HS-27A (cell line): Measurements from ENCODE around the gene CCDC50.
A peak's percentile ranks its signal among the peaks of the same experiment; 100 is the strongest.

Experiments used
- DNase-seq: peaks from one replicate; pipeline ENCODE4 v3.0.0-alpha.2; 2012; ENCODE audit warnings: low read depth, missing footprints

Gene CCDC50

GRCh38 chr3:191379446-191379845, 50.3 kb downstream of the CCDC50 start:
- DNase-seq: no peak

- no peak for DNase-seq
These were observed 50.8 kb downstream of the CCDC50 start for GRCh38 chr3:191380001-191380400.

GRCh38 chr3:191381303-191381702, 52.1 kb downstream of the CCDC50 start:
- no peak for DNase-seq

GRCh38 chr3:191382661-191383060, 53.5 kb downstream of the CCDC50 start:
- DNase-seq: no peak

GRCh38 chr3:191383124-191383523, 53.9 kb downstream of the CCDC50 start:
- no peak for DNase-seq

- DNase-seq: no peak
These were observed 55.9 kb downstream of the CCDC50 start for GRCh38 chr3:191385101-191385500.

- no peak for DNase-seq
These were observed 58.4 kb downstream of the CCDC50 start for GRCh38 chr3:191387441-191388077.

GRCh38 chr3:191388823-191389222, 59.6 kb downstream of the CCDC50 start:
- no peak for DNase-seq

GRCh38 chr3:191390580-191390979, 61.4 kb downstream of the CCDC50 start:
- no peak for DNase-seq

GRCh38 chr3:191391861-191392808, 62.9 kb downstream of the CCDC50 start:
- no peak for DNase-seq

GRCh38 chr3:191393146-191393545, 64.0 kb downstream of the CCDC50 start:
- DNase-seq: no peak

GRCh38 chr3:191397771-191398170, 68.6 kb downstream of the CCDC50 start:
- no peak for DNase-seq

GRCh38 chr3:191398607-191399006, 69.4 kb downstream of the CCDC50 start:
- DNase-seq: no peak

- no peak for DNase-seq
These were observed 70.7 kb downstream of the CCDC50 start for GRCh38 chr3:191399918-191400317.

- no peak for DNase-seq
These were observed 72.7 kb downstream of the CCDC50 start for GRCh38 chr3:191401775-191402357.

- no peak for DNase-seq
These were observed 80.7 kb downstream of the CCDC50 start for GRCh38 chr3:191409791-191410359.

- DNase-seq: peak; percentile 62
These were observed 83.6 kb downstream of the CCDC50 start for GRCh38 chr3:191412759-191413158.

- no peak for DNase-seq
These were observed 85.1 kb downstream of the CCDC50 start for GRCh38 chr3:191414286-191414685.

GRCh38 chr3:191414732-191415131, 85.5 kb downstream of the CCDC50 start:
- DNase-seq: no peak

GRCh38 chr3:191415566-191415965, 86.4 kb downstream of the CCDC50 start:
- no peak for DNase-seq

GRCh38 chr3:191417457-191417729, 88.2 kb downstream of the CCDC50 start:
- no peak for DNase-seq

- no peak for DNase-seq
These were observed 91.6 kb downstream of the CCDC50 start for GRCh38 chr3:191420771-191421170.

- no peak for DNase-seq
These were observed 95.7 kb downstream of the CCDC50 start for GRCh38 chr3:191424881-191425280.
